ENCODE measurements around the gene PHYKPL.
"Not testable (repeated sequence)": the region's sequence is repeated elsewhere in the genome, so short reads cannot be mapped to it uniquely, and the experiment has no call there.

The PHYKPL gene

DNA sequence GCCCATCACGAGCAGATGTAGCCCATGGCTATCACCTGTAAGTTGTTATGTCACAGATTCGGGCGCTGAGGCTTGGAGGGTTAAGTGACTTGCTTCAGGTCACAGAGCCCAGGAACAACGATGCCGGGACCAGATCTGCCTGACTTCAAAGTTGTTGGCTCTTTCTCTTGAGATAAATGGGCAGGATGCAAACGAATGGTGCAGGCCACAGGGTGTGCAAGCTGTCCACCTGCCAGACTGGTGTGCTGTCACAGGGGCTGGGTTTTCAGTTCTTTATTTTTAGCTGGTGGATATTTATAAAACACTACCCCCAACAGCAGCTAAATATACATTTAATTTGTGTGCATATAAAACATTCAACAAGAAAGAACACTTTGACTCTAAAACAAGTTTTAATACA lies 17.7 kb upstream of the PHYKPL start:
- Mint-ChIP-seq H3K27me3 (no peaks in the 10 kb centered on the region), H3K4me1 (ENCODE audit: low read depth) (peaks cover 24% of the 10 kb centered on the region), H3K27ac (no peak overlapping the region), H3K9me3 (no peaks in the 10 kb centered on the region), H3K4me3 (no peak overlapping the region), H3K36me3 (ENCODE audit: low read depth) (no peaks in the 10 kb centered on the region)

GRCh38 chr5:178249191-178249989 lies 16.8 kb upstream of the PHYKPL start:
- no peaks in the 10 kb centered on the region for H3K36me3 Mint-ChIP-seq (ENCODE audit: low read depth)
- no peaks in the 10 kb centered on the region for H3K27me3 Mint-ChIP-seq
- H3K9me3 Mint-ChIP-seq, result no peaks in the 10 kb centered on the region
- H3K4me3 Mint-ChIP-seq, result peak overlapping the region; percentile 31
- H3K27ac Mint-ChIP-seq, result peak overlapping the region; percentile 84
- peaks cover 24% of the 10 kb centered on the region for H3K4me1 Mint-ChIP-seq (ENCODE audit: low read depth)

DNA sequence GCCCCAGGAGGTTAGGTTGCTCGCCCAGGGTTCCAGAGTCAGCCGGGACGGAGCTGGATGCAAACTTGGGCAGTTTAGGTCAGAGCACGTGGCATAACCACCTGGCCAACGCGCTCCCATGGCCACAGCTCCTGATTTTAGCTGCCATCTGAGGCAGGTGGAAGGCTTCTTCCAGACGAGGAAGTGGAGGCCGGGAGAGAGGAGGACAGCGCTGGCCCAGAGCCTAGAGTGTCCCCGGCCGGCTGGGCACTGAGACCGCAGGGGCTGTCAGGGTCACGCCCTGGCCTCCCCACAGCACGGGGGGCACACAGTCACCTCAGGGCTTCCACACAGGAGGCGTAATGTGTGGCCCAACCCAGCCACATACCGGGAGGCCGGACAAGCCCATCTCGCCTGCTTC lies 16.1 kb upstream of the PHYKPL start:
- Mint-ChIP-seq H3K9me3 (no peaks in the 10 kb centered on the region), H3K27ac (no peak overlapping the region), H3K4me3 (no peak overlapping the region), H3K4me1 (ENCODE audit: low read depth) (peaks cover 24% of the 10 kb centered on the region), H3K27me3 (no peaks in the 10 kb centered on the region), H3K36me3 (ENCODE audit: low read depth) (no peaks in the 10 kb centered on the region)

GRCh38 chr5:178247481-178248456 lies 15.2 kb upstream of the PHYKPL start:
- Mint-ChIP-seq H3K9me3 (no peaks in the 10 kb centered on the region), H3K27ac (no peak overlapping the region), H3K27me3 (no peaks in the 10 kb centered on the region), H3K36me3 (ENCODE audit: low read depth) (no peaks in the 10 kb centered on the region), H3K4me3 (no peak overlapping the region), H3K4me1 (ENCODE audit: low read depth) (peaks cover 26% of the 10 kb centered on the region)

DNA sequence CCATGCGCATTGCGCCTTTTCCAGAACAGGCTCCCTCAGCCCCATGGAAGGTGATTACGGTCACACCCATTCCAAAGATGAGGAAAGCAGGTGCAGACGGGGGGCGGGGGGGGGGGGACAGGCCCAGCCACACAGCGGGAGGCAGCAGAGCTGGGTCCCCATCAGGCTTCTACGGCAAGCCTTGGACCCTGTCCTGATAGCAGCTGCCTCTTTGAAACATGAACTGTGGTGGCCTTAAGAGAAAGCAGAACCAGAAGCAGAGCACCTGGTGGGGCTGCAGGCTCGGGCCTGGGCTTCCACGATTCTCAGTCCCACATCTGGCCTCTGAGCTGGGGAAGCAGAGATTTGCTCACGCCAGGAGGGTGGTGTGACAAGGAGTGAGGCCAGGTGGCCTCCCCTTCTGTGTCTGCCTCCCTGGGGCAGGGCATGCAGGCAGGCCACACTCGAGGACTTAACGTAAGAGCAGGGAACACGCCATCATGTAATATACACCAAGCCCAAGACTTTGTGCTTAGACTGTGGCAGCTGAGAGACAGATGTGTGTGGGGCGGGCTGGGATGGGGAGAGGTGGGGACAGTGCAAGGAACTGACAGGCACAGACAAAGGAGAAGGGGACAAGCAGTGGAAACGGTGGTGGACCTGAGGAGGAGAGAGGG lies 14.2 kb upstream of the PHYKPL start:
- H3K36me3 Mint-ChIP-seq (ENCODE audit: low read depth), result no peaks in the 10 kb centered on the region
- peaks cover 29% of the 10 kb centered on the region for H3K4me1 Mint-ChIP-seq (ENCODE audit: low read depth)
- no peak overlapping the region for H3K4me3 Mint-ChIP-seq
- H3K9me3 Mint-ChIP-seq, result no peaks in the 10 kb centered on the region
- no peak overlapping the region for H3K27ac Mint-ChIP-seq
- H3K27me3 Mint-ChIP-seq, result no peaks in the 10 kb centered on the region

- peaks cover 43% of the 10 kb centered on the region for H3K4me1 Mint-ChIP-seq (ENCODE audit: low read depth)
- no peaks in the 10 kb centered on the region for H3K36me3 Mint-ChIP-seq (ENCODE audit: low read depth)
- H3K27ac Mint-ChIP-seq, result no peak overlapping the region
- no peaks in the 10 kb centered on the region for H3K9me3 Mint-ChIP-seq
- no peaks in the 10 kb centered on the region for H3K27me3 Mint-ChIP-seq
- no peak overlapping the region for H3K4me3 Mint-ChIP-seq
These were observed 12.8 kb upstream of the PHYKPL start for GRCh38 chr5:178245389-178245788.

DNA sequence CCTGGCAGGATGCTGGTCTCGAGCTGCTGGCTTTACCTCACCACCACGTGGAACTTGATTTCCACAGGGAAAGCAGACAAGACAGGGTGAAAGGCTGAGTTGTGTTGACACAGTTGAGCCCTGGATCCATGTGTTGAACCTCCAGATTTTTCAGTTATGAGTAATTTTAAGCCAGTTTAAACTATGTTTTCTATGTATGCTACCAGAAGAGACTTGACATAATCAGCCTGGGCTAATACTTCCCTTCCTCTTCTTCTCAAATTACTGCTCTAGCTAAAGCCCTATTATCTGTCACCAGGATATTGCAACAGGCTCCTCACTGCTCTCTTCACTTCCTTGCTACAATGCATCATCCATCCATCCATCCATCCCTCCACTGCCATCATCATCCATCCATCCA lies 12.0 kb upstream of the PHYKPL start:
- no peaks in the 10 kb centered on the region for H3K9me3 Mint-ChIP-seq
- H3K4me3 Mint-ChIP-seq, result no peak overlapping the region
- no peak overlapping the region for H3K27ac Mint-ChIP-seq
- H3K36me3 Mint-ChIP-seq (ENCODE audit: low read depth), result no peaks in the 10 kb centered on the region
- H3K27me3 Mint-ChIP-seq, result no peaks in the 10 kb centered on the region
- peaks cover 42% of the 10 kb centered on the region for H3K4me1 Mint-ChIP-seq (ENCODE audit: low read depth)

- H3K27me3 Mint-ChIP-seq, result no peaks in the 10 kb centered on the region
- peaks cover 44% of the 10 kb centered on the region for H3K4me1 Mint-ChIP-seq (ENCODE audit: low read depth)
- peak overlapping the region; percentile 60 for H3K27ac Mint-ChIP-seq
- no peaks in the 10 kb centered on the region for H3K36me3 Mint-ChIP-seq (ENCODE audit: low read depth)
- H3K9me3 Mint-ChIP-seq, result no peaks in the 10 kb centered on the region
- no peak overlapping the region for H3K4me3 Mint-ChIP-seq
These were observed 9.8 kb upstream of the PHYKPL start for GRCh38 chr5:178242416-178242815.

DNA sequence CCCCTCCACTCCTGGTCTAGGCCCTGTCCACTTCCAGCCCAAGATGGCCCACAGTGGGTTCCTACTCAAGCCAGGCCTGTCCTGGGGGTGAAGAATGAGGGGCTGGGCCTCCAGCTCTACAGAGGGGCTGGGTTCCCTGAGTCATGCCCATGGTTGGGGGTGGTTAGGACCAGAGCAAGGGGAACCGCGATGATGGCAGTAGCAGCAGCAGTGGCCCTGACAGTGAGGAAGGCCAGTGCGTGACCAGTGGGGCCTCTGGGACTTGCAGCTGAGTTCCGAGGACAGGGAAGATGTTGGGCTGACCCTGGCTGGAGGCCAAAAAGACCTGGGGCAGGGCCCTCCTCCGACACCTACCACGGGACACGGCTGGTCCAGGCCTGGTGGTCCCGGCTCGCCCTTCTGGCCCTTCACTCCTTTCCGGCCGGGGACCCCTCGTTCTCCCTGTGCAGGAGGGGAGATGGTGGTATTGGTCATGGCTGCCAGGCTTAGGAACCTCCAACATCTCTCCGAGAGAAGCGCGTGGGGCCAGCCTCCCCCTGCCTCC lies 9.2 kb upstream of the PHYKPL start:
- Mint-ChIP-seq H3K4me3 (no peak overlapping the region), H3K36me3 (ENCODE audit: low read depth) (no peaks in the 10 kb centered on the region), H3K27ac (no peak overlapping the region), H3K27me3 (no peaks in the 10 kb centered on the region), H3K9me3 (no peaks in the 10 kb centered on the region), H3K4me1 (ENCODE audit: low read depth) (peaks cover 49% of the 10 kb centered on the region)

GRCh38 chr5:178241231-178241663 lies 8.6 kb upstream of the PHYKPL start:
- Mint-ChIP-seq H3K4me3 (peak overlapping the region; percentile 76), H3K27me3 (no peaks in the 10 kb centered on the region), H3K36me3 (ENCODE audit: low read depth) (no peaks in the 10 kb centered on the region), H3K4me1 (ENCODE audit: low read depth) (peaks cover 54% of the 10 kb centered on the region), H3K27ac (peak overlapping the region; percentile 91), H3K9me3 (no peaks in the 10 kb centered on the region)

GRCh38 chr5:178240766-178241165 lies 8.2 kb upstream of the PHYKPL start:
- no peaks in the 10 kb centered on the region for H3K9me3 Mint-ChIP-seq
- peak overlapping the region; percentile 91 for H3K27ac Mint-ChIP-seq
- H3K4me3 Mint-ChIP-seq, result peak overlapping the region; percentile 76
- H3K36me3 Mint-ChIP-seq (ENCODE audit: low read depth), result no peaks in the 10 kb centered on the region
- H3K4me1 Mint-ChIP-seq (ENCODE audit: low read depth), result peaks cover 55% of the 10 kb centered on the region
- no peaks in the 10 kb centered on the region for H3K27me3 Mint-ChIP-seq

DNA sequence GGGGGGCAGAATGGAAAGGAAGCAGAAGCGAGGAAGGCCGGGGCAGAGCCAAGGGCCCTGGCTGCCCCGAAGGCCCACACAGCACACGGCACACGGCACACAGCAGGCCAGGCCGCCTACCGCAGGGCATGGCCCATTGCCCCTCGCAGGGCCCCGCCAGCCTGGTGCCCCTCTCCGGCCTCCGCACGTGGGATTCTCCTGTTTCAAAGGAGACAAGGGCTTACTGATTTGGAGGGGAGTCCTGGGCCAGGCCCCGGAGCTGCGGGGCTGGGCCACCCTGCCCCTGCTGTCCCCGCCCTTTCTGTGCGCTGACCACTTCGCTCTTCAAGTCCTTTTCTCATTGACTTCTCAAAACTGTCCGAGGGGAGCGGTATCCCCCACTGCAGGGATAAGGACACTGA lies 7.7 kb upstream of the PHYKPL start:
- H3K4me1 Mint-ChIP-seq (ENCODE audit: low read depth), result peaks cover 58% of the 10 kb centered on the region
- no peaks in the 10 kb centered on the region for H3K36me3 Mint-ChIP-seq (ENCODE audit: low read depth)
- no peaks in the 10 kb centered on the region for H3K27me3 Mint-ChIP-seq
- no peaks in the 10 kb centered on the region for H3K9me3 Mint-ChIP-seq
- peak overlapping the region; percentile 91 for H3K27ac Mint-ChIP-seq
- peak overlapping the region; percentile 76 for H3K4me3 Mint-ChIP-seq

DNA sequence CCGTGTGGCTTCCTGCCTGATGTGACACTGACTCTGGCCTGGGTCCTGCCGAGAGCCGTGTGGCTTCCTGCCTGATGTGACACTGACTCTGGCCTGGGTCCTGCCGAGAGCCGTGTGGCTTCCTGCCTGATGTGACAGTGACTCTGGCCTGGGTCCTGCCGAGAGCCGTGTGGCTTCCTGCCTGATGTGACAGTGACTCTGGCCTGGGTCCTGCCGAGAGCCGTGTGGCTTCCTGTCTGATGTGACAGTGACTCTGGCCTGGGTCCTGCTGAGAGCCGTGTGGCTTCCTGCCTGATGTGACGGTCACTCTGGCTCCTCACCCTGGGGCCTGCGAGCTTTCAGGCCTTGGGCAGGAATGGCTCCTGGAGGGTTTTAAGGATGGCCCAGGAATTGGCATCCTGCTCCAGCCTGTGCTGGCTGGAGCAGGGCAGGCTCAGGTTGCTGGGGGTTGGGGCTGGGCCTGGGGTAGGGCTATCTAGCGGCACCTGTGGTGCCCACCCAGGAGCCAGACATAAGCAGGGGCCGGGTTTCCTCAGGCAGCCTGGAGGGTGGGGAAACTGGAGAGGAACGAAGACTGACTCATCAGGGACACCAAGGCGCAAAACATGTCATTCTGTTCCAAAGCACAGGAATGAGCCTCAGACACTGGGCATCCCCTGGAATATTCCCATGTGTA lies 7.2 kb upstream of the PHYKPL start:
- not testable (repeated sequence) for H3K4me3 Mint-ChIP-seq; H3K36me3 Mint-ChIP-seq (ENCODE audit: low read depth)

More for the DNA sequence above, 7.2 kb upstream of the PHYKPL start:
- H3K27ac Mint-ChIP-seq, result peak overlapping the region; percentile 87
- not testable (repeated sequence) for H3K27me3 Mint-ChIP-seq, H3K9me3 Mint-ChIP-seq
- peaks cover 62% of the 10 kb centered on the region for H3K4me1 Mint-ChIP-seq (ENCODE audit: low read depth)
